HTR-8/SVneo (cell line): ENCODE results near the gene TSHR.
A peak's percentile ranks its signal among the peaks of the same experiment; 100 is the strongest.

Source experiments
- DNase-seq: peaks from one replicate; pipeline ENCODE4 v3.0.0; 2011; ENCODE audit warnings: low spot score, mixed read lengths; ENCODE audit not compliant: insufficient read length
- FAIRE-seq: peaks from 2 replicates; lab custom pipeline; 2011; peaks lifted over from hg19 to GRCh38; lab: Jason Lieb, UNC

TSHR gene

GRCh38 chr14:81169267-81169666, 213.8 kb downstream of the TSHR start:
- FAIRE-seq (no peak), DNase-seq (no peak)

GRCh38 chr14:81169711-81170103, 214.3 kb downstream of the TSHR start:
- FAIRE-seq, result no peak
- DNase-seq, result no peak

GRCh38 chr14:81170104-81170828, 214.8 kb downstream of the TSHR start:
- DNase-seq (peak; percentile 87), FAIRE-seq (no peak)

- no peak for FAIRE-seq
- no peak for DNase-seq
Observed at GRCh38 chr14:81170829-81171195, 215.4 kb downstream of the TSHR start.

- no peak for DNase-seq
- FAIRE-seq, result no peak
Observed at GRCh38 chr14:81172353-81172752, 216.9 kb downstream of the TSHR start.

- FAIRE-seq, result no peak
- DNase-seq, result no peak
Observed at GRCh38 chr14:81172881-81173280, 217.5 kb downstream of the TSHR start.

GRCh38 chr14:81176241-81176640, 220.8 kb downstream of the TSHR start:
- FAIRE-seq (no peak), DNase-seq (no peak)

GRCh38 chr14:81177225-81177624, 221.8 kb downstream of the TSHR start:
- DNase-seq (no peak), FAIRE-seq (no peak)

GRCh38 chr14:81178063-81178462, 222.6 kb downstream of the TSHR start:
- FAIRE-seq, result no peak
- no peak for DNase-seq

GRCh38 chr14:81179631-81180030, 224.2 kb downstream of the TSHR start:
- DNase-seq (no peak), FAIRE-seq (no peak)

- no peak for DNase-seq
- FAIRE-seq, result no peak
Observed at GRCh38 chr14:81187832-81188522, 232.6 kb downstream of the TSHR start.

- FAIRE-seq (no peak), DNase-seq (no peak)
Observed at GRCh38 chr14:81192594-81192993, 237.2 kb downstream of the TSHR start.

- FAIRE-seq (no peak), DNase-seq (no peak)
Observed at GRCh38 chr14:81193924-81194633, 238.7 kb downstream of the TSHR start.
